ENCODE results near the gene TMEM80.
A peak's percentile ranks its signal among the peaks of the same experiment; 100 is the strongest.
"Not testable (repeated sequence)": the region's sequence is repeated elsewhere in the genome, so short reads cannot be mapped to it uniquely, and the experiment has no call there.

The TMEM80 gene

DNA sequence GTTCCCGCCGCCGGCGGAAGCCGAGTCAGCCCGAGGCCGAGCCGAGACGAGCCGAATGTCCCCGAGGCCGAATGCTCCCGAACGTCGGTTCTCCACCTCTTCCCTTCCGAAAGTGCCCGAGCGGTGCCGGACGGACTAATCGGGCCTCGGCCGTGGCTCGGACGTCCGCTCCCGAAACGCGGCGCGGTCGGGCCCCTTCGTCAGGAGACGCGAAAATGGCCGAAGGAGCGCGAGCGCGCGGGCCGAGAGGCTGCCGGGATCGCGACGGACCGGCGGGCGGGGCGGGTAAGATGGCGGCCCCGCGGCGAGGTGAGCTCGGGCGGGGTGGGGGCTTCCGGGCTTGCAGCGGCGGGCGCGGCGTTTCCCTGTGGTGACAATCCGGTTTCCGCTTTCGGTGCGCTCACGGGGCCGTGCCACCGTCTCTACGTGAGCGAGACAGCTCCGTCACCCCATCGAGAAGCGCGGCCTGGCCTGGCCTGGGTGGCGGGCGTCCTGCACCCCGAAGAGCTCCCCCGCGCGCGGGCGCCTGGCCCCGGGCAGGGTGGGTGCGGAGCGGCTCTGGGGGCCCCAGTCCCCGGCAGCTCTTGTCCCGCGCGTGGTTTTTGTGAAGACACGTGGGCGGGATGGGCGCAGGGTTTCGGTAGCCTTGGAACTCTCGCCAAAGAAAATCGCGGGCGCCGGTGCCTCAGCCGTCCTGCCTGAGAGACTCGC, at the start of gene TMEM80:
TMEM80 (plus strand) TSS at position 279 of the 711 bp plus-strand sequence; CDS start at position 291, 12 bp downstream.
- peaks cover 4% of the 10 kb centered on the region for H3K36me3 Mint-ChIP-seq (ENCODE audit: low read depth)
- no peaks in the 10 kb centered on the region for H3K27me3 Mint-ChIP-seq
- ATAC-seq (peak; percentile 73), DNase-seq (peak; percentile 99)
- peaks cover 50% of the 10 kb centered on the region for H3K4me1 Mint-ChIP-seq
- peak within 1 kb of the TSS; percentile 86 for H3K4me3 Mint-ChIP-seq
- H3K9me3 Mint-ChIP-seq: no peaks in the 10 kb centered on the region
- H3K27ac Mint-ChIP-seq: peak within 1 kb of the TSS; percentile 92

DNA sequence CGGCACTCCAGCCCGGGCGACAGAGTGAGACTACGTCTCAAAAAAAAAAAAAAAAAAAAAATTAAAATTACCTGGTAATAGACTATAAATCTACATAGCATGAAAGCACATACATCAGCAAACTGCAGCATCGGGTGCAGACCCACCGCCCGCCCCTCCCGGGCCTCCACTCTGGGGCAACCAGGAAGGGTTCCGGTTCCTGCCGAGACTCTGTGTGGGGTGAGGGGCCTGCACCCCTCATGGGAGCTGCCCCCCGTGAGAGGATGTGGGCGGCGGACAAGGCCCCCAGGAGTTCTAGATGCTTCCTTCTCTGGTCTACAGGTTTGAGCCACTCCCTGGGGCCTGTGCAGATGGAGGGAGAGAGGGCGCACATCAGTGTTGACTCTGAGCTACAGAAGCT, 49.4 kb upstream of the TMEM80 start:
- Mint-ChIP-seq H3K36me3 (ENCODE audit: low read depth) (peaks cover 10% of the 10 kb centered on the region), H3K4me1 (peaks cover 4% of the 10 kb centered on the region), H3K9me3 (no peaks in the 10 kb centered on the region), H3K27ac (no peak overlapping the region), H3K4me3 (no peak overlapping the region), H3K27me3 (no peaks in the 10 kb centered on the region)
- ATAC-seq (no peak), DNase-seq (no peak)

DNA sequence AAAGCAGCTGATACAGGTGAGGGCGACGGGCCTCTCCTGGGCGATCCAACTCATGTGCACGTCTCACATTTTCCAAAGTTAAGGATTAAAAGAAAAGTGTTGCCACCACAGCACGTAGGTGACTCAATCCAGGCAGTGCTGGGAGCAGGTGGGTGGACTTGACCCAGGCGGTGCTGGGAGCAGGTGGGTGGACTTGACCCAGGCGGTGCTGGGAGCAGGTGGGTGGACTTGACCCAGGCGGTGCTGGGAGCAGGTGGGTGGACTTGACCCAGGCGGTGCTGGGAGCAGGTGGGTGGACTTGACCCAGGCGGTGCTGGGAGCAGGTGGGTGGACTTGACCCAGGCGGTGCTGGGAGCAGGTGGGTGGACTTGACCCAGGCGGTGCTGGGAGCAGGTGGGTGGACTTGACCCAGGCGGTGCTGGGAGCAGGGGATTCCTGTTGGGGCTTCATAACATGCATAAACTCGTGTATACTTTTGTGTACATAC, 47.9 kb upstream of the TMEM80 start:
- not testable (repeated sequence) for ATAC-seq, H3K27me3 Mint-ChIP-seq, DNase-seq

GRCh38 chr11:650482-650881, 45.1 kb upstream of the TMEM80 start:
- peaks cover 14% of the 10 kb centered on the region for H3K36me3 Mint-ChIP-seq (ENCODE audit: low read depth)
- no peak overlapping the region for H3K4me3 Mint-ChIP-seq
- H3K27me3 Mint-ChIP-seq: no peaks in the 10 kb centered on the region
- no peak overlapping the region for H3K27ac Mint-ChIP-seq
- no peak for DNase-seq
- ATAC-seq: no peak
- no peaks in the 10 kb centered on the region for H3K9me3 Mint-ChIP-seq
- H3K4me1 Mint-ChIP-seq: peaks cover 4% of the 10 kb centered on the region

More for the DNA sequence above, 47.9 kb upstream of the TMEM80 start:
- H3K4me3 Mint-ChIP-seq, H3K27ac Mint-ChIP-seq, H3K9me3 Mint-ChIP-seq, H3K4me1 Mint-ChIP-seq: not testable (repeated sequence)
- peaks cover 14% of the 10 kb centered on the region for H3K36me3 Mint-ChIP-seq (ENCODE audit: low read depth)

GRCh38 chr11:653136-653535, 42.5 kb upstream of the TMEM80 start:
- DNase-seq; H3K4me3 Mint-ChIP-seq; H3K27ac Mint-ChIP-seq; H3K27me3 Mint-ChIP-seq; ATAC-seq; H3K4me1 Mint-ChIP-seq; H3K36me3 Mint-ChIP-seq (ENCODE audit: low read depth); H3K9me3 Mint-ChIP-seq: not testable (repeated sequence)

- no peak for DNase-seq
- Mint-ChIP-seq H3K4me3 (no peak overlapping the region), H3K9me3 (no peaks in the 10 kb centered on the region), H3K27ac (no peak overlapping the region), H3K27me3 (no peaks in the 10 kb centered on the region), H3K36me3 (ENCODE audit: low read depth) (peaks cover 10% of the 10 kb centered on the region), H3K4me1 (no peaks in the 10 kb centered on the region)
- ATAC-seq: no peak
Observed at GRCh38 chr11:653837-654236, 41.8 kb upstream of the TMEM80 start.

GRCh38 chr11:654444-654843, 41.2 kb upstream of the TMEM80 start:
- H3K27me3 Mint-ChIP-seq: not testable (repeated sequence)

DNA sequence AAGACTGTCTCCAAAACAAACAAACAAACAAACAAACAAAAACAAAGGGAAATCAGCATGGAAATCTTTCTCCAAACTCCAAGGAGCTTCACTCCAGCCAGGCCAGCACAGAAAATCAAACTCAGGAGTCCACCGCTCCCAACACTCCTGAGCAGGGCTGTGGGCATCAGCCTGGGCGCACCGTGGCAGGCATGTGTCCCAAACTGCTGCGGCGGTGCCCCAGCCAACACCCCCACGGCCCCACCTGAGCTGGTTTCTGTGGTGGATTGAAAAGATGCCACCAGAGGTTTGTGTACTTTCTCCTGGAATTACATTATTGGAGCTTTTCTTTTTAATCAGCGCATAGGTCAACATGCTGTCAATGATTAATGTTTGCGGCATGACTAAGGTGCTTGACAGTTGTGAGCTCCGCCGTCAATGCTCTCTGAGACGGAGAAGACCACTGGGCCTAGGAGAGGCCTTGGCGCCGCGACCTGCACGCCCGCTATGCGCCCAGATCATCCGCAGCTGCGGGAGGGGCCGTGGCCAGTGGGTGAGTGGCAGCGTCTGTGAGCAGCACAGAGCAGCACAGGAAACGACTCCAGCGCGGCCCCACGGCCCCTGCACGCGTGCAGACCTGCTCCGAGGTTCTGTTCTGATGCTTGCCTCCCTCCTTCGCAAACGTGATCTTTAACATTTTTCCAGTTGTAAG, 40.4 kb upstream of the TMEM80 start:
- H3K27me3 Mint-ChIP-seq: no peaks in the 10 kb centered on the region
- H3K36me3 Mint-ChIP-seq (ENCODE audit: low read depth): peaks cover 10% of the 10 kb centered on the region
- DNase-seq (no peak), ATAC-seq (no peak)
- H3K4me1 Mint-ChIP-seq: no peaks in the 10 kb centered on the region
- H3K27ac Mint-ChIP-seq: no peak overlapping the region
- no peaks in the 10 kb centered on the region for H3K9me3 Mint-ChIP-seq
- no peak overlapping the region for H3K4me3 Mint-ChIP-seq

More at GRCh38 chr11:654444-654843, 41.2 kb upstream of the TMEM80 start:
- not testable (repeated sequence) for ATAC-seq; H3K27ac Mint-ChIP-seq; H3K36me3 Mint-ChIP-seq (ENCODE audit: low read depth); H3K9me3 Mint-ChIP-seq; H3K4me3 Mint-ChIP-seq; H3K4me1 Mint-ChIP-seq; DNase-seq

DNA sequence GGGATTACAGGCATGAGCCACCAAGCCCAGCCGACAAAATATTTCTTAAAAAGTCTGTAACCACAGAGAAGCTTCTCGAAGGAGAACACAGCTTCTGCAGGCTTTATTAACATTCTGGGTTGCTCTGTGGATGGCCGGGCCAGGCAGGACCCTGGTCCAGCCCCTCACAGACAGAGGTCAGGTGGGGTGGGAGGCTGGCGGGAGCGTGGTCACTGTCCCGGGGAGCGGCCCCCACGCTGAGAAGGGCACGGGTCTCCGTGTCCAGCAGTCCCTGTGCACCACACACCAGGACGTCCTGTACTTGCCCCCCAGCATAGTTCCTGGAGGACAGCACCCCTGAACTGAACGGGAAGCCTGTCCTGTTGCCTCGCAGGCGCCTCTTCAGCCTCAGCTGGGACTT, 39.2 kb upstream of the TMEM80 start:
- H3K4me3 Mint-ChIP-seq: no peak overlapping the region
- H3K27me3 Mint-ChIP-seq: no peaks in the 10 kb centered on the region
- no peak overlapping the region for H3K27ac Mint-ChIP-seq
- no peaks in the 10 kb centered on the region for H3K9me3 Mint-ChIP-seq
- peaks cover 9% of the 10 kb centered on the region for H3K36me3 Mint-ChIP-seq (ENCODE audit: low read depth)
- no peak for ATAC-seq
- no peaks in the 10 kb centered on the region for H3K4me1 Mint-ChIP-seq
- DNase-seq: no peak

DNA sequence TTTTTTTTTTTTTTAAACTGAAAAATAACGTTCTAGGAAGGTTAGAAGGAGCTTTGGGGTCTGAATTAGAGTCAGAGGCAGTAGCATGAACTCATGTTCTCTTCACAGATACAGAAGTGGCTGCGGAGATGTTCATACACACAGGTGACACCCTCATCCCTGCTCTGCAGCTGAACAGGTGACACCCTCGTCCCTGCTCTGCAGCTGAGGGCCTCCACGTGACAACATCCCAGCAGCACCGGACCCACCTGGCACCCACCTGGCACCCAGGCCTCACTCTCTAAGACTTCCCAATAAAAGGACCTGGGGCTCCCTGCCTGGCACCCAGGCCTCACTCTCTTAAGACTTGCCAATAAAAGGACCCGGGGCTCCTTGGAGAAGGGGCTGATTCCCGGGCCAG, 38.8 kb upstream of the TMEM80 start:
- Mint-ChIP-seq H3K27ac (no peak overlapping the region), H3K36me3 (ENCODE audit: low read depth) (peaks cover 8% of the 10 kb centered on the region), H3K4me1 (no peaks in the 10 kb centered on the region), H3K9me3 (no peaks in the 10 kb centered on the region), H3K27me3 (no peaks in the 10 kb centered on the region), H3K4me3 (no peak overlapping the region)
- DNase-seq (no peak), ATAC-seq (no peak)

GRCh38 chr11:657691-658126, 37.9 kb upstream of the TMEM80 start:
- H3K36me3 Mint-ChIP-seq (ENCODE audit: low read depth): peaks cover 8% of the 10 kb centered on the region
- H3K9me3 Mint-ChIP-seq: no peaks in the 10 kb centered on the region

DNA sequence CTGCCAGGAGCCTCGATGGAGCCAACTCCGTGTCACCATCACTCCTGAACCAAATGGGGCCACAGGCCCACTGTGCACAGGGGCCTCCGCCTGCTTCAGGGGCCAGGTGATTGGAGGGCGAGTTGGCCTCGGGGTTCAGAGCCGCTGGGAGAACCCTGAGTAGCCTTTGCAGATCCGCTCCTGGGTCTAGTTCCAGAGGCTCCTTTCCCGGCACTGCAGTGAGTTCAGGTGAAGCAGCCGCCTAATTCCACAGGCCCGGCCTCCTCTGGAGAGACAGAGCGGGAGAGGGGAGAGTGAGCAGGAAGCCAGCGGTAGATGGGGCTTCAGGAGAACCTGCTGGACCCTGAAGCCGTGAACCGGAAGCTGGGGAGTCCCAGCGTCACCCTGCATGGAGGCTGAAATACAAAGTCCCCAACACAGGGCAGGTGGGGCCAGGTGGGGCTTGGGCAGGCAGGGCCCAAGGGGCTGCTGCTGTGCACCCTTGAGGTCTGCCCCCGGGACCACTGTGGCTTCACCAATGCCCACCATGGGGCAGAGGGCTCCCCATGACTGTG, 36.0 kb upstream of the TMEM80 start:
- DNase-seq (no peak), ATAC-seq (no peak)
- Mint-ChIP-seq H3K36me3 (ENCODE audit: low read depth) (peaks cover 8% of the 10 kb centered on the region), H3K27me3 (no peaks in the 10 kb centered on the region), H3K4me1 (no peaks in the 10 kb centered on the region), H3K27ac (no peak overlapping the region), H3K4me3 (no peak overlapping the region), H3K9me3 (no peaks in the 10 kb centered on the region)

More at GRCh38 chr11:657691-658126, 37.9 kb upstream of the TMEM80 start:
- H3K27me3 Mint-ChIP-seq: no peaks in the 10 kb centered on the region
- no peaks in the 10 kb centered on the region for H3K4me1 Mint-ChIP-seq
- no peak overlapping the region for H3K27ac Mint-ChIP-seq
- ATAC-seq: no peak
- no peak for DNase-seq
- no peak overlapping the region for H3K4me3 Mint-ChIP-seq

- no peaks in the 10 kb centered on the region for H3K4me1 Mint-ChIP-seq
- no peaks in the 10 kb centered on the region for H3K27me3 Mint-ChIP-seq
- H3K36me3 Mint-ChIP-seq (ENCODE audit: low read depth): peaks cover 8% of the 10 kb centered on the region
- ATAC-seq (no peak), DNase-seq (no peak)
- H3K4me3 Mint-ChIP-seq: no peak overlapping the region
- H3K9me3 Mint-ChIP-seq: no peaks in the 10 kb centered on the region
- no peak overlapping the region for H3K27ac Mint-ChIP-seq
Observed at GRCh38 chr11:660281-660680, 35.3 kb upstream of the TMEM80 start.

DNA sequence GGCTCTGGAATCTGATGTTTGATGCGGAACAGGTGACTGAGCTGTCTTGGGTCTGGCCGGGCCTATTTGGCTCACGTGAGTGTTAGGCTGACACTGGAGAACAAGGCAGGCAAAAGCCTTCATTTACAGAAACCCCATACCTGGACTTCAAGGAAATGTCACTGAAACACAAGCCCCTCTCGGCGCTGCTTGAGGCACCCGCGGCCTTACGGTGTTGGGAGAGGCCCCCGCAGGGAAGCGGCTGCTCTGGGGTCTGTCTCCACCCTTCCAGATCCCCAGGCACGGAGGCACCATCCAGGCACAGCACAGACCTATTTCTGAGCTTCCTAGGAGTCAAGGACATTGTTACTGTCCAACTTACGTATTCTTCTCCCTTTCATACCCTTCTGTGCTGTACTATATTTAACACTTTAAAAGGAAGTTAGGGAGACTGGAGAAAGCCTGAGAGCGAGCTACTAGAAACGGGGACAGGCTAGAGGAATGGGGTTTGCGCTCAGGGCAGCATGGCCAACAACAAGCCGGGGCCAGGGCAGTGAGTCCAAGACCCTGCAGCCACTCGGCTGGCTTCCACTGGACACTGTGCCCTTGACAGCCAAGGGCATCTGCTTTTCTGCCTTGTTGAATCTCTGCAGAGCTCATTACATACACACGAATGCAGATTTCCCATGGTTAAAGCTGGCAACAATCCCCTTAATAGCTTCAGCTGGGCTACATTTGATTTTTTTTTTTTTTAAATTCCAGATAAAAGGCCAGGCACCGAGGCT, 34.8 kb upstream of the TMEM80 start:
- peaks cover 8% of the 10 kb centered on the region for H3K36me3 Mint-ChIP-seq (ENCODE audit: low read depth)
- H3K27ac Mint-ChIP-seq: no peak overlapping the region
- DNase-seq: no peak
- no peaks in the 10 kb centered on the region for H3K27me3 Mint-ChIP-seq
- H3K9me3 Mint-ChIP-seq: no peaks in the 10 kb centered on the region
- no peak overlapping the region for H3K4me3 Mint-ChIP-seq
- no peaks in the 10 kb centered on the region for H3K4me1 Mint-ChIP-seq
- ATAC-seq: no peak
